D341Med (cell line): Measurements from ENCODE around the gene SAMD15.
"Not testable (repeated sequence)": the region's sequence is repeated elsewhere in the genome, so short reads cannot be mapped to it uniquely, and the experiment has no call there.

Source experiments
- DNase-seq: peaks from one replicate; pipeline ENCODE4 v3.0.0; 2012; ENCODE audit warnings: low spot score

Gene SAMD15

GRCh38 chr14:77375973-77376770, 1.0 kb upstream of the SAMD15 start:
- DNase-seq, result no peak

- DNase-seq, result no peak
These were observed 294 bp downstream of the SAMD15 start for GRCh38 chr14:77377502-77377844.

GRCh38 chr14:77378701-77379100, 1.5 kb downstream of the SAMD15 start:
- no peak for DNase-seq

- DNase-seq, result no peak
These were observed 13.0 kb downstream of the SAMD15 start for GRCh38 chr14:77390188-77390587.

DNA sequence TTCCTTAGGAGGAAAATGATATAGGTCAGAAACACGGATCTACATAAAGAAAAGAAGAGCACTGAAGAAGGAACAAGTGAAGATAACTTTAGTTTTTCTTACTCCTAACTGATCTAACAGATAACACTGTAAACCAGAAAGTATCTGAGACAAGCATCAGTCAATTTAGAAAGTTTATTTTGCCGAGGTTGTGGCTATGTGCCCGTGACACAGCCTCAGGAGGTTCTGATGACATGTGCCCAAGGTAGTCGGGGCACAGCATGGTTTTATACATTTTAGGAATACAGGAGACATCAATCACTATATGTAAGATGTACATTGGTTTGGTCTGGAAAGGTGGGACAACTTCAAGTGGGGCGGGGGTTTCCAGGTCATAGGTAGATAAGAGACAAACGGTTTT, 23.0 kb downstream of the SAMD15 start:
- no peak for DNase-seq

- no peak for DNase-seq
These were observed 26.6 kb downstream of the SAMD15 start for GRCh38 chr14:77403768-77404167.

GRCh38 chr14:77406086-77406485, 28.9 kb downstream of the SAMD15 start:
- DNase-seq, result no peak

GRCh38 chr14:77406718-77407117, 29.5 kb downstream of the SAMD15 start:
- DNase-seq, result no peak

DNA sequence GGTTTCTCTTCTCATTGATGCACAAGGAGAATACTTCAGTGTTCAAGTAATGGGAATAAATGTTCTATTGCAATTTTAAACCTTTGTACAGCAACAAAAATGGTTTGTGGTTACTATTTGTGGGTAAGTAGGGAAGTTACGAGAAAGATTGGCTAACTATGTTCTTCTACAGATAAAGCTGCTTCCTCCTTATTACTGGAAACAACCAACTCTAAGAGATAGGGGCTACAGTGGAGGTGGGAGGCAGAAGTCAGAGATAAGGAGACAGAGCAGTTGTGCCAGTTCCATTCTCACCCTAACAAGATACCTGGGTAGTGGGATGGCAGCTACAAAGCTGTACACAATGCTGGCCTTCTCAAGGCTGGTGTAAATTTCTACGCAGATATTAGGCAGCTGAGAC, 30.0 kb downstream of the SAMD15 start:
- DNase-seq, result no peak

DNA sequence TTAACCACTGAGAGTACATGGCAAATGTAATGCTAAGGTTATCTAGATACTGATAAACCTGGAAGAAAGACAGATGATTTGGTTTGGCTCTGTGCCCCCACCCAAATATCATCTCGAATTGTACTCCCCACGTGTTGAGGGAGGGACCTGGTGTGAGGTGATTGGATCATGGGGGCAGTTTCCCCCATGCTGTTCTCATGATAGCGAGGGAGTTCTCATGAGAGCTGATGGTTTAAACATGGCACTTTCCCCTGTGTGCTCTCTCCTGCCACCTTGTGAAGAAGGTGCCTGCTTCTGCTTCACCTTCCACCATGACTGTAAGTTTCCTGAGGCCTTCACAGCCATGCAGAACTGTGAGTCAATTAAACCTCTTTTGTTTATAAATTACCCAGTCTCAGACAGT, 32.0 kb downstream of the SAMD15 start:
- no peak for DNase-seq

- DNase-seq, result not testable (repeated sequence)
These were observed 38.3 kb downstream of the SAMD15 start for GRCh38 chr14:77415403-77416030.

DNA sequence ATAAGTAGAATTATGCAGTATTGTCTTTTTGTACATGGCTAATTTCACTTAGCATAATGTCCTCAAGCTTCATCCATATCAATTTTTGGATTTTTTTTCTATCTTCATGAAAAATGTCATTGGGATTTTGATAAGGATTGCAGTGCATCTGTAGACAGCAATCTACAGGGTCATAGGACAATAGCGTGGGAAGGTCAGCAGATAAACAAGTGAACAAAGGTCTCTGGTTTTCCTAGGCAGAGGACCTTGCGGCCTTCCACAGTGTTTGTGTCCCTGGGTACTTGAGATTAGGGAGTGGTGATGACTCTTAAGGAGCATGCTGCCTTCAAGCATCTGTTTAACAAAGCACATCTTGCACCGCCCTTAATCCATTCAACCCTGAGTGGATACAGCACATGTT, 38.9 kb downstream of the SAMD15 start:
- DNase-seq, result not testable (repeated sequence)

GRCh38 chr14:77416836-77417235, 39.7 kb downstream of the SAMD15 start:
- no peak for DNase-seq

GRCh38 chr14:77421201-77421600, 44.0 kb downstream of the SAMD15 start:
- DNase-seq, result no peak

DNA sequence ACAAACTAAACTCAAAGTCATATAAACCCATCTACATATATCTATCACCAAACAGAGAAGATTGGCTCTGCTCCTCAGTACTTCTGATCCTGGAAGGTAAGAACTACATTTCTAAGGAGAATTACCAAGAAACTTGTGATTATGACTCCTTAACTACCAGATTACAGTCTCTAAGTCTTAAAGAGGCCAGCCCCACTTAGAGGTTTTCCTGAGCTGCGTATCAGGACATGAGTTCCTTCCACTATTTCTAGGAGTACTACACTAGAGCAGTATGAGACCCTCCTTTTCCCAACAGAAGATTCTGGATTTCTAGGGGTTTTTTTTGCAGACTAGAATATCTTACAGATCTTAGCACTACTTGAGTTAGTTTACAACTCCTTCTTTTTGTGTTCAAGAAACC, 46.2 kb downstream of the SAMD15 start, which contains the start of gene NOXRED1:
NOXRED1 (minus strand) TSS at position 101 of the 400 bp plus-strand sequence. CDS start 634 bp downstream, outside the sequence.
- DNase-seq, result no peak

GRCh38 chr14:77424862-77425261, 47.7 kb downstream of the SAMD15 start:
- DNase-seq, result no peak

- no peak for DNase-seq
These were observed 49.2 kb downstream of the SAMD15 start for GRCh38 chr14:77426396-77426795.

GRCh38 chr14:77436042-77436441, 58.9 kb downstream of the SAMD15 start:
- DNase-seq, result no peak

DNA sequence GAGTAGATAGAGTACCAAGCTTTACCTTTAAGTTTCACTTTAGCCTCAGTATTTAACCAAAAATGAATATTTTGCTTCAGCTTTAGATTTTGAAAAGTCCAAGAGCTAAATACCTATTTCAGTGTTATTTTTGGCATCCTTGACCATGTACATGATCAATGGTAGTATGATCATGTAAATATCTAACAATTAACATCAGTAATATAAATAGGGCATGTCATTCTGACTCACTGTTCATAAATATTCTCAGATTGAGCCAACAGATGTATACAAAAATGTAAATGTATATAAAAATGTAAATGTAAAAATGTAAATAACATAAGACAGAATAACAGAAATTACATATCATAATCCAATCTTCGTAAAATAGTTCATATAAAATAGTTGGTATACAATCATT, 61.4 kb downstream of the SAMD15 start:
- no peak for DNase-seq

GRCh38 chr14:77439861-77440260, 62.7 kb downstream of the SAMD15 start:
- no peak for DNase-seq
